ENCODE results near the gene PIP4K2C.
"Not testable (repeated sequence)": the region's sequence is repeated elsewhere in the genome, so short reads cannot be mapped to it uniquely, and the experiment has no call there.

PIP4K2C gene

GRCh38 chr12:57640175-57641042 is 49.4 kb downstream of the PIP4K2C start:
- TF ChIP-seq POLR2AphosphoS5 (IDR thresholded peaks at IDR 0.05; ENCODE audit: low read depth, low read length) (no peak), POLR2A (IDR thresholded peaks at IDR 0.05; ENCODE audit: low read depth, low read length) (no peak), TAF1 (IDR thresholded peaks at IDR 0.05; ENCODE audit: borderline replicate concordance, low read depth, low read length) (no peak)
- FAIRE-seq (no peak), DNase-seq (ENCODE audit: insufficient read length) (no peak)

- no peak for DNase-seq (ENCODE audit: insufficient read length)
- FAIRE-seq: no peak
- no peak for TF ChIP-seq POLR2AphosphoS5 (IDR thresholded peaks at IDR 0.05; ENCODE audit: low read depth, low read length)
- TF ChIP-seq POLR2A (IDR thresholded peaks at IDR 0.05; ENCODE audit: low read depth, low read length): no peak
- TF ChIP-seq TAF1 (IDR thresholded peaks at IDR 0.05; ENCODE audit: borderline replicate concordance, low read depth, low read length): no peak
Measured at GRCh38 chr12:57641699-57642442, 50.9 kb downstream of the PIP4K2C start.

GRCh38 chr12:57645990-57646658 is 55.1 kb downstream of the PIP4K2C start:
- not testable (repeated sequence) for FAIRE-seq; DNase-seq (ENCODE audit: insufficient read length)

- not testable (repeated sequence) for DNase-seq (ENCODE audit: insufficient read length)
Measured at GRCh38 chr12:57646659-57647049, 55.7 kb downstream of the PIP4K2C start.

More at GRCh38 chr12:57646659-57647049, 55.7 kb downstream of the PIP4K2C start:
- not testable (repeated sequence) for FAIRE-seq

Measured in GM12892 (cell line).